HepG2 (cell line): ENCODE measurements around the gene TCF7L2. TPM values are rescaled to one million over a fixed set of nuclear protein-coding genes. Genes with fewer than 3 reads are reported as not detected.

Experiments
- ATAC-seq: fragments of 200-7000 bp; cut with Tn5 transposase; 3 replicates; pipeline ENCODE4 v1.9.1; 2020; ENCODE audit warnings: mild to moderate bottlenecking, moderate library complexity
- BruUV-seq: library from RNA; stranded (reverse); fragments of 400-500 nt; replicated peaks from 2 replicates; lab custom pipeline; 2021; lab: Mats Ljungman, UMichigan
- CTCF ChIA-PET: fragments of 300-600 bp; formaldehyde crosslinking; extraction: SDS; loops from one replicate; lab custom pipeline; 2021; ENCODE audit warnings: low total read pairs, inconsistent platforms, low intra/inter-chr PET ratio; lab: Yijun Ruan, JAX
- POLR2A ChIA-PET: fragments of 350-600 bp; sonication (Branson Sonifier 250); formaldehyde crosslinking; loops from one replicate; lab custom pipeline; 2020; ENCODE audit warnings: antibody characterized with exemption, inconsistent platforms; lab: Yijun Ruan, JAX
- DNase-seq: peaks from one replicate; pipeline ENCODE4 v3.0.0-alpha.2; 2015; ENCODE audit warnings: low spot score
- FAIRE-seq: peaks from 3 replicates; lab custom pipeline; 2011; peaks lifted over from hg19 to GRCh38; lab: Jason Lieb, UNC
- H2AFZ ChIP-seq: one replicate; pipeline ENCODE4 v1.6.1; 2011; ENCODE audit warnings: low read length, inconsistent platforms
- H3K27ac ChIP-seq: fragments of 300-600 bp; 3 replicates; pipeline ENCODE4 v1.8.0; 2011; ENCODE audit warnings: mixed run types, mild to moderate bottlenecking, mixed read lengths, low read length, inconsistent platforms; ENCODE audit not compliant: insufficient read depth; ENCODE audit errors: extremely low read length
- H3K27me3 ChIP-seq, 2 experiments: fragments of 200-600 bp in 1 of 2; 2 replicates in 1 of 2; 3 replicates in 1 of 2; pipeline versions ENCODE4 v1.6.0 to v1.8.0; 2011; ENCODE audit warnings: low read length in 2 of 2, mild to moderate bottlenecking in 2 of 2, moderate library complexity in 2 of 2, inconsistent platforms in 1 of 2; ENCODE audit not compliant: insufficient read depth in 2 of 2, control insufficient read depth in 1 of 2
- H3K36me3 ChIP-seq, 2 experiments: fragments of 200-600 bp in 1 of 2; replicated peaks in 1 of 2; 2 replicates in 1 of 2; 3 replicates in 1 of 2; pipeline versions ENCODE4 v1.5.1 to v1.8.0; 2011; ENCODE audit warnings: low read length in 2 of 2, inconsistent platforms in 1 of 2; ENCODE audit not compliant: insufficient read depth in 2 of 2, control insufficient read depth in 1 of 2
- H3K4me1 ChIP-seq: 2 replicates; pipeline ENCODE4 v1.5.1; 2012; ENCODE audit warnings: low read length, inconsistent platforms; ENCODE audit not compliant: insufficient read depth
- H3K4me2 ChIP-seq: 2 replicates; pipeline ENCODE4 v1.6.0; 2011; ENCODE audit warnings: low read depth, low read length, inconsistent platforms
- H3K4me3 ChIP-seq, 3 experiments: fragments of 200-600 bp in 1 of 3; sonication (generic), shearing (Covaris generic) in 1 of 3; replicated peaks in 1 of 3; 2 replicates each; pipeline ENCODE4 v1.5.1; 2011 to 2016; ENCODE audit warnings: low read length in 3 of 3, inconsistent platforms in 2 of 3, low read depth in 2 of 3, mild to moderate bottlenecking in 2 of 3, control low read depth in 1 of 3, mixed read lengths in 1 of 3; ENCODE audit not compliant: insufficient read depth in 1 of 3
- H3K79me2 ChIP-seq: one replicate; pipeline ENCODE4 v1.6.1; 2011; ENCODE audit warnings: low read length, inconsistent platforms; ENCODE audit not compliant: insufficient read depth
- H3K9ac ChIP-seq: 2 replicates; pipeline ENCODE4 v1.6.0; 2011; ENCODE audit warnings: mild to moderate bottlenecking, low read depth, low read length, inconsistent platforms; ENCODE audit not compliant: insufficient read depth
- H3K9me3 ChIP-seq: 2 replicates; pipeline ENCODE4 v1.5.1; 2012; ENCODE audit warnings: mild to moderate bottlenecking, low read length
- H4K20me1 ChIP-seq: 2 replicates; pipeline ENCODE4 v1.6.0; 2011; ENCODE audit warnings: inconsistent platforms, mild to moderate bottlenecking, low read length, moderate library complexity; ENCODE audit not compliant: insufficient read depth
- GRHL1 ChIP-seq: sonication (generic); formaldehyde crosslinking; conservative IDR thresholded peaks from 2 replicates; pipeline ENCODE4 v1.8.0; 2022; ENCODE audit warnings: missing genetic modification reagents
- HDAC1 ChIP-seq: sonication (generic); formaldehyde crosslinking; IDR thresholded peaks from 2 replicates; pipeline ENCODE4 v1.5.1; 2020; ENCODE audit warnings: mild to moderate bottlenecking, missing genetic modification reagents
- NFIB ChIP-seq: sonication (generic); formaldehyde crosslinking; IDR thresholded peaks from 2 replicates; pipeline ENCODE4 v1.9.0; 2021; ENCODE audit warnings: missing genetic modification reagents, mild to moderate bottlenecking, borderline replicate concordance
- PTBP1 ChIP-seq: fragments of 200-400 bp; formaldehyde crosslinking; IDR thresholded peaks from 2 replicates; pipeline ENCODE4 v1.6.1; 2018; ENCODE audit warnings: low read length, low read depth; ENCODE audit not compliant: poor library complexity, severe bottlenecking
- TFDP2 ChIP-seq: sonication (generic); formaldehyde crosslinking; IDR thresholded peaks from 2 replicates; pipeline ENCODE4 v1.4.0; 2020; ENCODE audit warnings: missing genetic modification reagents
- UBTF ChIP-seq: sonication (generic); formaldehyde crosslinking; IDR thresholded peaks from 2 replicates; pipeline ENCODE4 v1.4.0; 2020; ENCODE audit warnings: mild to moderate bottlenecking, missing genetic modification reagents
- ZNF512B ChIP-seq: sonication (generic); formaldehyde crosslinking; IDR thresholded peaks from 2 replicates; pipeline ENCODE4 v1.5.1; 2020; ENCODE audit warnings: missing genetic modification reagents, mild to moderate bottlenecking, borderline replicate concordance
- ZNF816 ChIP-seq: sonication (generic); formaldehyde crosslinking; IDR thresholded peaks from 2 replicates; pipeline ENCODE4 v1.8.0; 2022; ENCODE audit warnings: missing genetic modification reagents, mild to moderate bottlenecking, borderline replicate concordance
- ZSCAN5A ChIP-seq: sonication (generic); formaldehyde crosslinking; IDR thresholded peaks from 2 replicates; pipeline ENCODE4 v1.8.0; 2022; ENCODE audit warnings: mild to moderate bottlenecking, missing genetic modification reagents, borderline replicate concordance
- ZUFSP ChIP-seq: sonication (generic); formaldehyde crosslinking; IDR thresholded peaks from 2 replicates; pipeline ENCODE4 v1.9.0; 2021; ENCODE audit warnings: missing genetic modification reagents, mild to moderate bottlenecking, borderline replicate concordance
- WGBS: methylation state at CpG from one replicate; pipeline ENCODE4 v1.1.6; 2017; ENCODE audit warnings: low lambda C conversion rate; 5-methylcytosine and 5-hydroxymethylcytosine counted together
- in situ Hi-C: cut with HindIII; loops from 2 replicates; pipeline ENCODE4 v1.10.0; 2017; ENCODE audit warnings: low pct_unique_long_range_greater_than_20kb; ENCODE audit not compliant: extremely low pct_ligation_motif_present
- intact Hi-C: fragments of 100-400 bp; cut with micrococcal nuclease; formaldehyde crosslinking; loops from one replicate; pipeline ENCODE4 v1.10.0; 2022; ENCODE audit not compliant: unreplicated experiment
- polyA plus RNA-seq, 8 experiments: library from polyadenylated mRNA; depleted of rRNA in 3 of 8; stranded (reverse) in 7 of 8; unstranded in 1 of 8; fragments of >200 nt; fragmentation: Illumina TruSeq in 4 of 8; extraction: Trizol in 4 of 8; gene quantifications; 2 replicates each; pipeline versions ENCODE4 v1.2.1 to v1.2.3, GENCODE V29; 2011 to 2016; ENCODE audit warnings: low read depth in 4 of 8, missing spikeins in 1 of 8, mixed read lengths in 1 of 8; ENCODE audit not compliant: insufficient read depth in 1 of 8
- total RNA-seq, 5 experiments: library from RNA; depleted of rRNA; stranded (reverse); fragments of >200 nt; fragmentation: Illumina TruSeq; extraction: Trizol; gene quantifications; 2 replicates each; pipeline ENCODE4 v1.2.3, GENCODE V29; 2016; ENCODE audit warnings: low read depth in 1 of 5

The TCF7L2 gene
- total and polyA plus RNA-seq, 2 of the 13 experiments (the other 11 are each of a cell fraction or from before 2014, with no cell fraction given), result 3.9 to 13.7 TPM

GRCh38 chr10:113020475-113020753, 70.4 kb downstream of the TCF7L2 start:
- FAIRE-seq, result no peak
- TF ChIP-seq GRHL1, result no peak
- no peak for TF ChIP-seq ZUFSP (CRISPR knock-in tag)
- no peak for TF ChIP-seq PTBP1
- no peak for TF ChIP-seq HDAC1 (CRISPR knock-in tag)
- no peak for TF ChIP-seq ZSCAN5A (CRISPR knock-in tag)
- no peak for TF ChIP-seq NFIB
- no peak for TF ChIP-seq ZNF512B (CRISPR knock-in tag)
- no peak for TF ChIP-seq TFDP2
- no peak for TF ChIP-seq UBTF (CRISPR knock-in tag)
- no peak for TF ChIP-seq ZNF816

More at GRCh38 chr10:113020475-113020753, 70.4 kb downstream of the TCF7L2 start:
- Histone ChIP-seq H3K9me3 (no peaks in the 10 kb centered on the region), H3K27me3 (no peaks in the 10 kb centered on the region), H3K79me2 (peaks cover 84% of the 10 kb centered on the region), H3K4me2 (peak overlapping the region; percentile 63; the same call in 1 of the 2 replicates), H3K36me3 (peaks cover 4 to 8% of the 10 kb centered on the region in 2 experiments; a peak in 3 of 5 replicates), H4K20me1 (peaks cover 93% of the 10 kb centered on the region), H3K4me3 (no peak overlapping the region), H3K27ac (peak overlapping the region; percentile 46), H3K9ac (no peak overlapping the region), H3K4me1 (peaks cover 61% of the 10 kb centered on the region), H2AFZ (no peak overlapping the region)
- WGBS, result 94% methylated on average over 2 of the region's 2 CpGs
- in situ Hi-C loops, result no loop called here
- ChIA-PET CTCF (no interaction called here), POLR2A (interaction anchor here (0.8 to 1.2 kb wide), 3 partner anchors 13 to 67 kb away, joined by 3 to 4 read pairs (median 3); no protein-coding TSS in a partner anchor)
- DNase-seq (no peak), ATAC-seq (no peak)
- intact Hi-C loops, result no loop called here
- no TSS peak for BruUV-seq
